H9 (cell line): Measurements from ENCODE around the gene TCP10L. TPM values are rescaled to one million over a fixed set of nuclear protein-coding genes. Genes with fewer than 3 reads are reported as not detected.

Source experiments
- DNase-seq: peaks from one replicate; pipeline ENCODE4 v3.0.0-alpha.2; 2017
- H2AFZ ChIP-seq: one replicate; pipeline ENCODE4 v1.6.1; 2013; ENCODE audit warnings: mild to moderate bottlenecking, low read length, control low read depth, moderate library complexity
- H2AK5ac ChIP-seq: 2 replicates; pipeline ENCODE4 v1.6.1; 2013; ENCODE audit warnings: low read length, control low read depth, mixed read lengths; ENCODE audit not compliant: insufficient read length
- H2BK120ac ChIP-seq: one replicate; pipeline ENCODE4 v1.6.1; 2013; ENCODE audit warnings: low read depth, mild to moderate bottlenecking, low read length, control low read depth, inconsistent platforms; ENCODE audit not compliant: poor library complexity, severe bottlenecking
- H2BK12ac ChIP-seq: 2 replicates; pipeline ENCODE4 v1.6.1; 2013; ENCODE audit warnings: low read length, control low read depth, mixed read lengths, low read depth; ENCODE audit not compliant: insufficient read length
- H2BK15ac ChIP-seq: 2 replicates; pipeline ENCODE4 v1.6.1; 2013; ENCODE audit warnings: low read depth, low read length, control low read depth
- H2BK20ac ChIP-seq: one replicate; pipeline ENCODE4 v1.6.1; 2013; ENCODE audit warnings: low read depth, mild to moderate bottlenecking, low read length, control low read depth, inconsistent platforms; ENCODE audit not compliant: poor library complexity, severe bottlenecking
- H2BK5ac ChIP-seq: 2 replicates; pipeline ENCODE4 v1.6.1; 2013; ENCODE audit warnings: low read length, control low read depth, mixed read lengths; ENCODE audit not compliant: insufficient read length
- H3K14ac ChIP-seq: 2 replicates; pipeline ENCODE4 v1.6.1; 2013; ENCODE audit warnings: low read length, control low read depth; ENCODE audit not compliant: insufficient read depth
- H3K18ac ChIP-seq: 2 replicates; pipeline ENCODE4 v1.6.1; 2013; ENCODE audit warnings: low read depth, mild to moderate bottlenecking, mixed read lengths, low read length, control low read depth; ENCODE audit not compliant: insufficient read length
- H3K23ac ChIP-seq: 2 replicates; pipeline ENCODE4 v1.6.1; 2013; ENCODE audit warnings: low read length, control low read depth, mixed read lengths, low read depth; ENCODE audit not compliant: insufficient read length
- H3K23me2 ChIP-seq: 2 replicates; pipeline ENCODE4 v1.6.1; 2013; ENCODE audit warnings: low read depth, mild to moderate bottlenecking, mixed read lengths, low read length, control low read depth; ENCODE audit not compliant: insufficient read length, poor library complexity, severe bottlenecking
- H3K27ac ChIP-seq: 2 replicates; pipeline ENCODE4 v1.5.1; 2013; ENCODE audit warnings: low read length, control low read depth, mixed read lengths, low read depth; ENCODE audit not compliant: insufficient read length
- H3K27me3 ChIP-seq: 2 replicates; pipeline ENCODE4 v1.6.1; 2013; ENCODE audit warnings: low read length, control low read depth, inconsistent platforms; ENCODE audit not compliant: insufficient read depth
- H3K4ac ChIP-seq: 2 replicates; pipeline ENCODE4 v1.6.1; 2013; ENCODE audit warnings: low read depth, mild to moderate bottlenecking, control low read depth, inconsistent platforms, low read length, moderate library complexity
- H3K4me1 ChIP-seq: 2 replicates; pipeline ENCODE4 v1.6.1; 2013; ENCODE audit warnings: low read length, control low read depth, inconsistent platforms; ENCODE audit not compliant: insufficient read depth
- H3K4me2 ChIP-seq: 2 replicates; pipeline ENCODE4 v1.6.1; 2013; ENCODE audit warnings: low read length, control low read depth, mixed read lengths; ENCODE audit not compliant: insufficient read length, insufficient read depth
- H3K56ac ChIP-seq: 2 replicates; pipeline ENCODE4 v1.6.1; 2013; ENCODE audit warnings: low read depth, mild to moderate bottlenecking, mixed read lengths, low read length, control low read depth; ENCODE audit not compliant: insufficient read length
- H3K79me1 ChIP-seq: 2 replicates; pipeline ENCODE4 v1.6.1; 2013; ENCODE audit warnings: low read depth, mild to moderate bottlenecking, moderate library complexity, low read length, control low read depth, inconsistent platforms; ENCODE audit not compliant: insufficient read depth, poor library complexity, severe bottlenecking
- H3K79me2 ChIP-seq: 2 replicates; pipeline ENCODE4 v1.6.1; 2013; ENCODE audit warnings: low read length, control low read depth, inconsistent platforms; ENCODE audit not compliant: insufficient read depth
- H3K9ac ChIP-seq: 2 replicates; pipeline ENCODE4 v1.6.1; 2013; ENCODE audit warnings: low read length, control low read depth, mixed read lengths; ENCODE audit not compliant: insufficient read length; ENCODE audit errors: extremely low read depth
- H3K9me3 ChIP-seq: one replicate; pipeline ENCODE4 v1.6.1; 2013; ENCODE audit warnings: low read depth, low read length, inconsistent platforms; ENCODE audit not compliant: control insufficient read depth
- H3T11ph ChIP-seq: one replicate; pipeline ENCODE4 v1.6.1; 2013; ENCODE audit warnings: mild to moderate bottlenecking, low read length, control low read depth, inconsistent platforms
- H4K20me1 ChIP-seq: one replicate; pipeline ENCODE4 v1.6.1; 2013; ENCODE audit not compliant: control insufficient read depth, insufficient read length, insufficient read depth
- H4K5ac ChIP-seq: 2 replicates; pipeline ENCODE4 v1.6.1; 2013; ENCODE audit warnings: low read depth, mild to moderate bottlenecking, mixed read lengths, low read length, control low read depth; ENCODE audit not compliant: insufficient read length
- H4K8ac ChIP-seq: replicated peaks from 2 replicates; pipeline ENCODE4 v1.6.1; 2013; ENCODE audit warnings: low read length, control low read depth, mixed read lengths, low read depth; ENCODE audit not compliant: insufficient read length
- H4K91ac ChIP-seq: 2 replicates; pipeline ENCODE4 v1.6.1; 2013; ENCODE audit warnings: low read depth, mild to moderate bottlenecking, moderate library complexity, mixed read lengths, low read length, control low read depth; ENCODE audit not compliant: insufficient read length
- H3K27ac Mint-ChIP-seq, 3 experiments: 2 replicates in 2 of 3; 3 replicates in 1 of 3; pipeline ENCODE4 v1.8.0; 2020 to 2021; ENCODE audit warnings: mixed read lengths in 3 of 3, mild to moderate bottlenecking in 1 of 3, moderate library complexity in 1 of 3
- H3K27me3 Mint-ChIP-seq: 2 replicates; pipeline ENCODE4 v1.8.0; 2021; ENCODE audit warnings: low read depth, mild to moderate bottlenecking, moderate library complexity, mixed read lengths
- H3K36me3 Mint-ChIP-seq, 3 experiments: 2 replicates in 2 of 3; 3 replicates in 1 of 3; pipeline ENCODE4 v1.8.0; 2020 to 2021; ENCODE audit warnings: low read depth in 3 of 3, mixed read lengths in 3 of 3; ENCODE audit not compliant: insufficient read depth in 1 of 3
- H3K4me1 Mint-ChIP-seq, 2 experiments: 2 replicates each; pipeline ENCODE4 v1.8.0; 2020; ENCODE audit warnings: mixed read lengths in 2 of 2
- H3K4me3 Mint-ChIP-seq, 2 experiments: 2 replicates in 1 of 2; 3 replicates in 1 of 2; pipeline ENCODE4 v1.8.0; 2020 to 2021; ENCODE audit warnings: mild to moderate bottlenecking in 2 of 2, mixed read lengths in 2 of 2, moderate library complexity in 1 of 2
- H3K9me3 Mint-ChIP-seq, 2 experiments: 2 replicates in 1 of 2; 3 replicates in 1 of 2; pipeline ENCODE4 v1.8.0; 2020; ENCODE audit warnings: mild to moderate bottlenecking in 2 of 2, mixed read lengths in 2 of 2, moderate library complexity in 1 of 2
- CTCF ChIP-seq: fragments of 200-600 bp; sonication (generic); conservative IDR thresholded peaks from 3 replicates; pipeline ENCODE4 v1.8.0; 2021; ENCODE audit warnings: antibody characterized with exemption, mild to moderate bottlenecking
- WGBS: extraction: QIAGEN DNeasy Blood & Tissue Kit; methylation state at CpG from one replicate; pipeline ENCODE4 v1.1.7; 2013; ENCODE audit warnings: missing lambda C conversion rate, low lambda C conversion rate, mixed read lengths; ENCODE audit not compliant: insufficient read length; ENCODE audit errors: extremely low coverage; 5-methylcytosine and 5-hydroxymethylcytosine counted together
- total RNA-seq: library from RNA; stranded (reverse); gene quantifications from 2 replicates; pipeline ENCODE4 v1.2.1, GENCODE V29; 2021

TCP10L gene
- total RNA-seq, 1 experiment from 2014 or later = 5.1 TPM

DNA sequence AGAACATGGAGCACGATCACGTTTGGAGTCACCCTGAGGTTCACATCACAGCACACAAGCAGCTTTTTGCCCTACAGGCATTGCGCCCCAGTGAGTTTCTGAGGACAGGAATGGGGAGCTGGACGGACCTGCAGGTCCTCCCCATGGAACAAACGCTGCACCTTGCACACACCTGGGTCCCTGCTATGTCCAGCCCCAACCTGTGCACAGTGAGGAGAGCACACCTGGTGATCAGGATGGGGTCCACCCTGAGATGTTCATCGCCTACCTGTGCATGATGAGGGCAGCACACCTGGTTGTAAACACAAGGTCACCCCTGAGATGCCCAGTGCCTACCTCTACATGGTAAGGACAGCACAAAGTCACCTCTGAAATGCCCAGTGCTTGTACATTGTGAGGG is 45.9 kb downstream of the TCP10L start:
- no peak overlapping the region for H3K18ac ChIP-seq

More for the DNA sequence above, 45.9 kb downstream of the TCP10L start:
- H3K9me3 Mint-ChIP-seq = no peaks in the 10 kb centered on the region
- H3K79me2 ChIP-seq = no peaks in the 10 kb centered on the region
- H3K27ac Mint-ChIP-seq = no peak overlapping the region
- no peaks in the 10 kb centered on the region for H3K79me1 ChIP-seq
- H3K27me3 Mint-ChIP-seq = no peaks in the 10 kb centered on the region
- TF ChIP-seq CTCF = no peak
- no CpG with 5 or more reads among the region's 6 CpGs for WGBS
- H2AFZ ChIP-seq = no peak overlapping the region
- no peak overlapping the region for H3K4me3 Mint-ChIP-seq
- H4K5ac ChIP-seq = no peak overlapping the region
- peak overlapping the region; percentile 29; the same call in 1 of the 2 replicates for H3K14ac ChIP-seq
- H4K8ac ChIP-seq = no peak overlapping the region
- H3K36me3 Mint-ChIP-seq = no peaks in the 10 kb centered on the region
- H3K56ac ChIP-seq = no peak overlapping the region
- H4K91ac ChIP-seq = no peak overlapping the region
- no peaks in the 10 kb centered on the region for H3K23me2 ChIP-seq
- H3K4me1 Mint-ChIP-seq = peaks cover 14 to 15% of the 10 kb centered on the region in 2 experiments
- no peaks in the 10 kb centered on the region for H3K27me3 ChIP-seq
- no peak overlapping the region for H2BK120ac ChIP-seq
- H2AK5ac ChIP-seq = no peak overlapping the region
- H3K27ac ChIP-seq = no peak overlapping the region
- H2BK12ac ChIP-seq = no peak overlapping the region
- no peaks in the 10 kb centered on the region for H4K20me1 ChIP-seq
- H3K9ac ChIP-seq = no peak overlapping the region
- no peaks in the 10 kb centered on the region; the same call in 1 of the 2 replicates for H3K4me1 ChIP-seq
- H3T11ph ChIP-seq = no peak overlapping the region
- H2BK5ac ChIP-seq = no peak overlapping the region
- no peak overlapping the region for H3K4me2 ChIP-seq
- H2BK15ac ChIP-seq = no peak overlapping the region
- peak; percentile 16 for DNase-seq
- no peak overlapping the region for H3K4ac ChIP-seq
- no peak overlapping the region for H3K23ac ChIP-seq
- no peaks in the 10 kb centered on the region for H3K9me3 ChIP-seq
- no peak overlapping the region for H2BK20ac ChIP-seq
